ENCODE results near the gene PPL.

The PPL gene

DNA sequence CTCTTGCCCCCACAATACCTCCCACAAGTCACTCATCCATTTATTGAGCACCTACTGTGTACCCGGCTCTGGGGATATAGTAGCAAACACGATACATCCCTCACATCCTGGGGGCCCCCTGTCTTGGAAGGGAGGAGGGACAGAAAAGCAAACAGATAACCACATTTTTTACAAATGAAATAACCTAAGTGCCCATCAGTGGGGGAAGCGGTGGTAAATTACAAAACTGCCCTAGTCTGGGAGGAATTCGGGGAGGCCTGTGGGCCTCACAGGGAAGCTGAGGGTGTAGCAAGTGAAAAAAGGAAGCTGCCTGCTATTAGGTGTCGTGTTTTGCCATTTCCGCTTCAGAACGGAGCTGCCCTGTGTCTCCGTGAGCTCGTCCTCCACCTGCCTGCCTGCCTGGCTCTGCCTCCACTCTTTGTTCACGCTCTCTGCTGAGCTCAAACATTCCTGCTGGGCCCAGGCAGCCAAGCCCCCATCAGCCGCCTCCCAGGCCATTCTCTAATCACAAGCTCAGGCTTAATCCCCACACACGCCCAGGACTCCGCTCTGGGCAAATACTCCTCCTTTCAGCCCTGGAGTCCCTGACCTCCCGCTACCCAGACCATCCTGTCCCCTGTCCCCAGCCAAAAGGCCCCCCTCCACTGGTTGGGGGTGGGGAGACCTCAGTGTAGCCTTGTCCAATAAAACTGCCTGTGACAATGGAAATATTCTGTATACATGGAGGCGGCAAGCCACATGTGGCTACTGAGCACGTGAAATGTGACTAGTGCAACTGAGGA, 11.0 kb upstream of the PPL start:
- no peak overlapping the region for H3K4me3 Mint-ChIP-seq
- peaks cover 8% of the 10 kb centered on the region for H3K27me3 Mint-ChIP-seq
- no peaks in the 10 kb centered on the region for H3K9me3 Mint-ChIP-seq
- peaks cover 9% of the 10 kb centered on the region for H3K4me1 Mint-ChIP-seq (ENCODE audit: low read depth)
- no peaks in the 10 kb centered on the region for H3K36me3 Mint-ChIP-seq (ENCODE audit: low read depth)
- H3K27ac Mint-ChIP-seq: no peak overlapping the region

DNA sequence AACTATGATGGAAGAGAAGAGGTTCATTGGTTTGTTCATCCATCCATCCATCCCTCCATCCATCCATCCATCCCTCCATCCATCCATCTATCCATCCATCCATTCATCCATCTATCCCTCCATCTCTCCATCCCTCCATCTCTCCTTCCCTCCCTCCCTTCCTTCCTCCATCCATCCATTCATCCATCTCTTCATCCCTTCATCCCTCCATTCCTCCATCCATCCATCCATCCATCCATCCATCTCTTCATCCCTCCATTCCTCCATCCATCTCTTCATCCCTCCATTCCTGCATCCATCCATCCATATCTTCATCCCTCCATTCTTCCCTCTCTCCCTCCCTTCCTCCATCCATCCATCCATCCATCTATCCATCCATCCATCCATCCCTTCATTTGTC, 10.0 kb upstream of the PPL start:
- peaks cover 8% of the 10 kb centered on the region for H3K27me3 Mint-ChIP-seq
- no peaks in the 10 kb centered on the region for H3K9me3 Mint-ChIP-seq
- H3K36me3 Mint-ChIP-seq (ENCODE audit: low read depth): no peaks in the 10 kb centered on the region
- no peak overlapping the region for H3K4me3 Mint-ChIP-seq
- peaks cover 9% of the 10 kb centered on the region for H3K4me1 Mint-ChIP-seq (ENCODE audit: low read depth)
- peak overlapping the region; percentile 2 for H3K27ac Mint-ChIP-seq

DNA sequence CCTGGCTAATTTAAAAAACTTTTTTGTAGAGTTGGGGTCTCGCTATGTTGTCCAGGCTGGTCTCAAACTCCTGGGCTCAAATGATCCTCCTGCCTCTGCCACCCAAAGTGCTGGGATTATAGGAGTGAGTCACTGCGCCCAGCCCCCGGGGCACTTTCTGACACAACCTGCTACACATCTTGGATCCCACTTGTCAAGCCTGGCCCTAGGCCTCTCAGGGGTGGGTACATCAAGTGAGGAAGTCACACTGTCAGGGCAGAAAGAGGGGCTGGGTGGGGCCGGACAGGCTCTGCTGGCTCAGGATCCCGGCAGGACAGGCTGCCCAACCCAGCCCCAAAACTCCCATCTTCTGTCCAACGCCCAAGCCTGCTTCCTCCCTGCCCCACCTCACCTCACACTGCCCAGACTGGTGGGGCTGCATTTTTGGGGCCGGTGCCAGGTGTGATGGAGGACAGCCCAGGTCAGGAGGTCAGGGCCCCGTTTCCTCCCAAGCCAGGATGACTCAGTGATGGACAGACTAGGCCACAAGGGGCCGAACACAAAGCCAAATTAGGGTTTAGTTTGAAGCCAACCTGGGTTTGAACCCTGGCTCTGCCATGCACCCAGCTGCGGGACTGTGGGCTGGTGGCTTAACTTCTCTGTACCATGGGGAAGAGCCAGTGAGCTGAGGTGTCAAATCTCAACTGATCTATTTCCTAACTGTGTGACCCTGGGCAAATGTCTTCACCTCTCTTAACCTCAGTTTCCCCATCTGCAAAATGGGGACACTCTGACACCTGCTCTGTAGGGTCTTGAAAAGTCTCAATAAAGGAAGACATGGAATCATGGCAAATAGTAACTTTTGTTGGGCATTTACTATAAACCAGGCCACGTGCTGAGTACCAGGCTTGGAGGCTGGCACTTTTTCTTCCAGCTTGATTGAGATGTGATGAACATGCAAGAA, 8.9 kb upstream of the PPL start:
- H3K9me3 Mint-ChIP-seq: no peaks in the 10 kb centered on the region
- peaks cover 9% of the 10 kb centered on the region for H3K4me1 Mint-ChIP-seq (ENCODE audit: low read depth)
- H3K27me3 Mint-ChIP-seq: peaks cover 13% of the 10 kb centered on the region
- no peaks in the 10 kb centered on the region for H3K36me3 Mint-ChIP-seq (ENCODE audit: low read depth)
- no peak overlapping the region for H3K27ac Mint-ChIP-seq
- no peak overlapping the region for H3K4me3 Mint-ChIP-seq

DNA sequence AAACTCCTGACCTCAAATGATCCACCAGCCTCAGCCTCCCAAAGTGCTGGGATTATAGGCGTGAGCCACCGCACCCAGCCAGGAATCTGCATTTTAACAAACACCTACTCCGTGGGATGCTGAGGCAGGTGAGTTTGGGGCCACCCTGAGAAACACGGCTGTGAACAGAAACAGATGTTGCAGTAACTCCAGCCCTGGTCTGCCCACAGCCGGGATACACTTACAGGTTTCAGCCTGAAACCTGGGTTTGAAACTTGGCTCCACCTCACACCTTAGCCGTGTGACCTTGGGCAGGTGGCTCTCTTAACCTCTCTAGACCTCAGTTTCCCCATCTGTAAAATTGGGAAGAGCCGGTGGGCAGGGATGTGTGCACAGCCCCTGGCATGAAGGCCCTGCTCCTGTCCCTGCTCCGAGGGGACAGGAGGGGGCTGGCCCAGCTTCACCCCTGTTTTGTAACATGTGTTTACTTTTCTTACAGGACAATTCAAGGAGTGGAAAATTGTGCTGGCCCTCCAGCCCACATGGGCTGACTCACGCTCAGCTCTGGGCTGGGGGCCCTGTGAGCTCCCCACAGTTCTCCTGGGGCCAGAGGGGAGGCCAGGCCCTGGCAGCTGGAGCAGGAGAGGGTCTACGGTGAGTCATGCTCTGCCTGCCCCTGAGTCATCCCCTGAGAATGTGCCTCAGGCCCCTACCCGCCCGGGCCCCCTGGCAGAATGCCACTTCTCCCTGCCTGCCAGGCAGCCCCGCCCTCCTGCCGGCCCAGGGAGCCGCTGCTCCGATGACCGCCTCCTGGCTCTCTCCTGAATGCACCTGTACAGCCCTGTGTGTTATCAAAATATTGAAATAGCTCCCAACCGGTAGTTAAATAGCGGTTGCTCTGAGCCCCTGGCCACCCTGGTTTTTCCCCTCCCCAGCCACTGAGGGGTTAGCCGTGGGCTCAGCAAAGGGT, 7.7 kb upstream of the PPL start:
- H3K4me1 Mint-ChIP-seq (ENCODE audit: low read depth): peaks cover 9% of the 10 kb centered on the region
- H3K27ac Mint-ChIP-seq: peak overlapping the region; percentile 21
- H3K4me3 Mint-ChIP-seq: no peak overlapping the region
- H3K27me3 Mint-ChIP-seq: peaks cover 13% of the 10 kb centered on the region
- H3K9me3 Mint-ChIP-seq: no peaks in the 10 kb centered on the region
- H3K36me3 Mint-ChIP-seq (ENCODE audit: low read depth): no peaks in the 10 kb centered on the region

DNA sequence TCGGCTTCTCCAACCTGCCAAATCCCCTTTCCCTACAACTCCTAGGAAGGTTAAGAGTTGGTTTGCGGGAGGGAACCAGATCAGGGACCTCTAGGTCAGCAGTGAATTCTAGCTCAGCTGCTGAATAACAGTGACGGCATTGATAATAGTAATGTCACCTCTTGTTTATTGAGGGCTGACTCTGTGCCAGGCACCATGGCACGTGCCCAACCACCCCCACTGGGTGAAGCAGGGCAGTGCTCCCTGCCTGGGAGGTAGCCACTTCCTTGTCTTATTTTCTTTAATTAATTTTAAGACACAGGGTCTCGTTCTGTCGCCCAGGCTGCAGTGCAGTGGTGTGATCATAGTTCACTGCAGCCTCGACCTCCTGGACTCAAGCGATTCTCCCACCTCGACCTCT, 5.5 kb upstream of the PPL start:
- no peak overlapping the region for H3K4me3 Mint-ChIP-seq
- H3K4me1 Mint-ChIP-seq (ENCODE audit: low read depth): peaks cover 9% of the 10 kb centered on the region
- H3K27me3 Mint-ChIP-seq: peaks cover 26% of the 10 kb centered on the region
- H3K9me3 Mint-ChIP-seq: no peaks in the 10 kb centered on the region
- H3K36me3 Mint-ChIP-seq (ENCODE audit: low read depth): no peaks in the 10 kb centered on the region
- no peak overlapping the region for H3K27ac Mint-ChIP-seq

DNA sequence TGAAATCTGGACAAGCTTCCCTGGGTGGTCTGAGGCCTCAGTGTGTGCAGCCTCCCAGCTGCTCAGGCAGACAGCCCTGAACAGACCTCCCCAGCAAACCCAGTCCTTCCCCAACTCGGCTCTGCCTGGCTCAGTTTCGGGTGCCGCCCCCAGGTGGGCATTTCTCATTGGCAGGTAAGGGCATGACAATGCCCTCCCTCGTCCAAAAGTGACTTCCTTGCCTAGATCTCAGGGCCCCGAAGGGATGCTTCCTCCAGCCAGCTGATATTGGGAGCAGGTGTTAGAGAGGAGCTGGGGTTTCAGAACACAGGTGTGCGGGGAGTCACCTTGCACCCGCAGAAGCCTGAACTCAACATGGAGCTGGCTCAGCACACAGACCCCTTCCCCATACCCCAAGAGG, 3.8 kb upstream of the PPL start:
- H3K27ac Mint-ChIP-seq: no peak overlapping the region
- H3K27me3 Mint-ChIP-seq: peaks cover 24% of the 10 kb centered on the region
- H3K9me3 Mint-ChIP-seq: no peaks in the 10 kb centered on the region
- H3K4me3 Mint-ChIP-seq: no peak overlapping the region
- H3K4me1 Mint-ChIP-seq (ENCODE audit: low read depth): peaks cover 9% of the 10 kb centered on the region
- H3K36me3 Mint-ChIP-seq (ENCODE audit: low read depth): no peaks in the 10 kb centered on the region

DNA sequence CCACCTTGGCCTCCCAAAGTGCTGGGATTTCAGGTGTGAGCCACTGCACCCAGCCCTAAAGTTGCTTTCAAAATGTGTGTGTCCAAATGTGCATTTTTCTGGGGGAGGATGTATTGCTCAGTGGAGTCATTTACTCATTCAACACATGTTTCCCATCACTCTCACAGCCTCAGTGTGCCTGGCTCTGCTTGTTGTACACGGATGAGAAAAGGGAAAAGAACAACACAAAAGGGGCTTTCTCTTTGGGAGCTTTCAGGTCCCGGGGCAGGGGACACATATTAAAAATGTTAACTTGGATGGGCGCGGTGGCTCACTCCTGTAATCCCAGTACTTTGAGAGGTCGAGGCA, 1.7 kb upstream of the PPL start:
- Mint-ChIP-seq H3K36me3 (ENCODE audit: low read depth) (no peaks in the 10 kb centered on the region), H3K4me1 (ENCODE audit: low read depth) (no peaks in the 10 kb centered on the region), H3K4me3 (no peak overlapping the region), H3K27me3 (peaks cover 31% of the 10 kb centered on the region), H3K9me3 (no peaks in the 10 kb centered on the region), H3K27ac (no peak overlapping the region)

DNA sequence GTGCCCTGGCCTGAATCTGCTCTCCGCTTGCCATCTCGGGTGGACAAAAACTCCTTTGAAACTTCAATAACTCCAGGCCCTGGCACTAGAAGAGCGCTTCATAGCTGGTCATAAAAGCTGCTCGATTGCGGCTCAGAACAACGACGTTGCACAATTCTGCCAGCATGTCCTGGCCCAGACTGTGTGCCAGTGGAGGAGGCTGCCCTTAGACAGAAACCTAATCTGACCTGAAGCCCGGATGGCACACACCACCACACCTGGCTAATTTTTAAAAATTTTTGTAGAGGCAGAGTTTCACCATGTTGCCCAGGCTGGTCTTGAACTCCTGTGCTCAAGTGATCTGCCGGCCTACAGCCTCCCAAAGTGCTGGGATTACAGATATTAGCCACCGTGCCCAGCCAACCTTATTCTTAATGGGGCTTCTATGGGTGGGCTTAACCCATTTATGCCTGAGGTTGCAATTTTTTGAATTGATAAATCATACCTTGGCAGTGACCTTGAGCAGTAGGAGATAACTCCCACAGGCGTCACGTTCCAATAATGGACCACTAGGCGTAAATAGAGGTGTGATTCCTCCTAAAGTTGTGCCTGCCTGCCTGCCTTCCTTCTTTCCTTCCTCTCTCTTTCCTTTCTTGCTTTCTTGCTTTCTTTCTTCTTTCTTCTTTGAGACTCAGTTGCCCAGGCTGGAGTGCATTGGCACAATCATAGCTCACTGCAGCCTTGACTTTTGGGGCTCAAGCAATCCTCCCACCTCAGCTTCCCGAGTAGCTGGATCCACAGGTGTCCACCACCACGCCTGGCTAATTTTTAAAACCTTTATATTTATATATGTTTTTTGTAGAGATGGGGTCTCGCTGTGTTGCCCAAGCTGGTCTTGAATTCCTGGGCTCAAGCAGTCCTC, 1.1 kb upstream of the PPL start:
- peaks cover 31% of the 10 kb centered on the region for H3K27me3 Mint-ChIP-seq
- no peaks in the 10 kb centered on the region for H3K9me3 Mint-ChIP-seq
- H3K4me1 Mint-ChIP-seq (ENCODE audit: low read depth): no peaks in the 10 kb centered on the region
- H3K36me3 Mint-ChIP-seq (ENCODE audit: low read depth): no peaks in the 10 kb centered on the region
- no peak overlapping the region for H3K27ac Mint-ChIP-seq
- H3K4me3 Mint-ChIP-seq: peak overlapping the region; percentile 38

DNA sequence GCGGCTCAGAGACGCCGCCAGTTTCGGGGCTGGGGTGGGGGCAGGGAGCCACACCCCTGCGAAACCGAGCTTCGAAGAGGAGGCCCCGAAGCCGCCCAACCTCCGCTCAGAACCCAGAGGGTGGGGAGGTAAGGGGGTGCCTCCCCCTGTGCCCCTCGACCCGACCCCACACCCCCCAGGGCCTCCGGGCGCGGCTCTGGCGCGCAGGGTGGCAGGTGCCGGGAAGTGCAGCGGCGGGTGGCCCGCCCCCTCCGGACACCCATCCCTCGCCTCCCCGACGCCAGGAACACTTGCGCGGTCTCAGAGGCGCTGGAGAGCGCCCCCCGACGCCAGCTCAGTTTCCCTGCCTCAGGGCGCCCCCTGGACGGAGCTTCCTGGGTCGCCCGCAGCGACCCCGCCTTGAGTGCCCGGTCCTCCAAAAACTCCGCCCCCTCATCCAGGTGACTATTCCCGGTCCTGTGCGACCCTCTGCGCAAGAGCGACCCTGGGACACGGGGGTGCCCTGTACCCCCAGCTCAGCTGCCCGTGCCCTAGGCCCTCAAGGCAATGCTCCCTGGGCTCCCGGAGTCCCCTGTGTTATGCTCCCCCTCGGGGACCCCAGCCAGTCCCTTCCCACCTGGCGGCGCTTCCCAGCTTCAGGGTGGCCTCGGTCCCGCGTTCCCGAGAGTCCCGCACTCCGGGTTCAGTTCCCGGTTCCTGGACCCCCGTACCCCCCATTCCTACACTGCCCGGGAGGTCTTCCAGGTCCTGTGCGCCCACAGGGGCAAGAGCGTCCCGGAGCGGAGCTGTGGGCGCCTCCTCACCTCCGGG, 562 bp downstream of the PPL start:
- Mint-ChIP-seq H3K9me3 (no peaks in the 10 kb centered on the region), H3K27ac (no peak overlapping the region), H3K27me3 (peaks cover 30% of the 10 kb centered on the region), H3K4me1 (ENCODE audit: low read depth) (no peaks in the 10 kb centered on the region), H3K4me3 (peak overlapping the region; percentile 41), H3K36me3 (ENCODE audit: low read depth) (no peaks in the 10 kb centered on the region)

DNA sequence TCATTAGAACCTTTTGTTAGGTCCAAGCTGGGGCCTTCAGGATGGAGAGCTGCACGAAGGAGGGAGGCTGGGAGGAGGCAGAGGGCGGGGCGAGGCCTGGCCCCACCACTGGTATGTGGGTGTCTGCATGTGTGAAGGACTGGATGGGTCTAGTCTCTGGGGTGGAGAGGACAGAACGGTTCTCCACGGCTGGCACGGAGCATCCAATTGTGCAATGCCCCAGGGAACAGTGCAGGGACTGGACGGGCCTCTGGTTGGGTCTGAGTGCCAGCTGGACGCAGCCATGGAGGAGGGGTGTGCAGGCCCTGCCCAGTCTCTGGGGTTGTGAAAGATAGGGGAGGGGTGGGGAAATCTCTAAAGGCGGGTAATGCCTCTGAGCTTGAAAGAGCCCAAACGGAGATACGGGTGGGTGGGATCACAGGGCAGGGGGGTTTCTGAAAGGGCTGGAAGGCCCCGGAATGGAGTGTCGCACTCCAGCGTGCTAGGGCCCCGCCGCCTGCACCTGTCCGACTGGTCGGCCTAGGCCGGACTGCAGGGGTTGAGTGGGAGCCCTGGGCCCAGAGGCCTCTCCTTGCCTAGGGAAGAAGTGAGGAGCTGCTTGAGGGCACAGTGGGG, 1.6 kb downstream of the PPL start:
- no peak overlapping the region for H3K4me3 Mint-ChIP-seq
- H3K36me3 Mint-ChIP-seq (ENCODE audit: low read depth): no peaks in the 10 kb centered on the region
- no peaks in the 10 kb centered on the region for H3K4me1 Mint-ChIP-seq (ENCODE audit: low read depth)
- peaks cover 26% of the 10 kb centered on the region for H3K27me3 Mint-ChIP-seq
- no peak overlapping the region for H3K27ac Mint-ChIP-seq
- no peaks in the 10 kb centered on the region for H3K9me3 Mint-ChIP-seq

DNA sequence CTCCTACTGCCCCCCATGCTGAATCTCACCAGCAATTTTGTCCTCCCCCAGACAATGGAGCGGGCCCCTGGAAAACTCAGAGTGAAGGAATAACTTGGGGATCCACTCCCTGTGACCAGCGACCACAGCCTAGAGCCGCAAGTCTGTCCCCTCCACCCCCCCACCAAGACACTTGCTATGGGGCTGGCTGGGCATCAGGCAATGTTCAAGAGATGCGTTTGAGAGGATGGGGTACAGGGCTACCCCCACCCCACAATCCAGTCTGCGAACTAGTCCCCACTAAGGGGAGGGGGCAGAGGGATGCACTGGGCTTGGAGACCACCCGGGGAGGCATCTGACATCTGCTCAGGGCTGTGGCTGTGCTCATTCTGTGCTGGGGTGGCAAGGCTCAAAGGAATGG, 2.4 kb downstream of the PPL start:
- Mint-ChIP-seq H3K4me1 (ENCODE audit: low read depth) (no peaks in the 10 kb centered on the region), H3K27ac (no peak overlapping the region), H3K36me3 (ENCODE audit: low read depth) (no peaks in the 10 kb centered on the region), H3K9me3 (no peaks in the 10 kb centered on the region), H3K4me3 (no peak overlapping the region), H3K27me3 (peaks cover 26% of the 10 kb centered on the region)

DNA sequence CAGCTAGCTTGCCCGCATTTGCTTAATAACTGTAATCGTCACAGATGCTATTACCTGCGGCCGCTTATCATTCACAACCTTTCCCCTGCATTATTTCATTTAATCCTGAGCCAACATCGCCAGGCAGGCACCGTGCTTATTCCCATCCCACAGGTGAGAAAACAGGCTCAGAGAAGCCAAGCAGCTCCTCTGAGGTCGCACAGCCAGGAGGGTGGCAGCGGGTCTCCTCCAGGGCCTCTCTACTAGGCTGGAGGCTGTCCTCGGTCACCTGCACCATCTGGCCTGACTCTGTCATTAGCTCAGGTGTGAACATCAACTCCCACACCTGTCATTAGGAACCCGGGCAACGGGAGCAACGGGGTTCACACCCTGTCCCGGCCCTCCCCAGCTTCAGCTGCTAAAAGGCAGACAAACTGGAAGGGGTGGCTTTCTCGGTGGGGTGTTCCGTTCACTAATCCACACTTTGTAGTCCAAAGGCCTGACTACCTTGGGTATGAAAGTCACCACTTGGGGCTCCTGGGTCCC, 3.0 kb downstream of the PPL start:
- Mint-ChIP-seq H3K36me3 (ENCODE audit: low read depth) (no peaks in the 10 kb centered on the region), H3K4me3 (no peak overlapping the region), H3K4me1 (ENCODE audit: low read depth) (no peaks in the 10 kb centered on the region), H3K27ac (no peak overlapping the region), H3K27me3 (peaks cover 26% of the 10 kb centered on the region), H3K9me3 (no peaks in the 10 kb centered on the region)

DNA sequence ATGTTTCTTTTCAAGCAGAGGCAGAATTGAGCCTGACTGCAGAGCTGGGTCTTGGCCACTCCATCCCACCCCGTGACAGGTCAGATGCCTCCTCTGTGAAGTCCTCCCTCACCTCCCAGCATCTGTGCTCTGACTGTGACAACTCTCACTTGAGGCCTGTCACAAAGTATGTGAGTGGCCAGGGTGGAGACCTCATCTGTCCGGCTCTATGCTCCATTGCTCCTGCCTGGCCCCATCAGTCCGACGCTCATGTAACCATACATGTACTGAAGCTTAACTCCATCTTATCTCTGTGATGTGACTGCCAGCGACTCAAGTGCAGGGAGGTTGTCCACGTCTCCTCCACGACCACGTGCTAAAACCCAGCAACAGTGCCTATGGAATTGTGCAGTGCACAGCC, 3.5 kb downstream of the PPL start:
- H3K9me3 Mint-ChIP-seq: no peaks in the 10 kb centered on the region
- H3K4me3 Mint-ChIP-seq: no peak overlapping the region
- H3K27me3 Mint-ChIP-seq: peaks cover 22% of the 10 kb centered on the region
- H3K36me3 Mint-ChIP-seq (ENCODE audit: low read depth): no peaks in the 10 kb centered on the region
- no peak overlapping the region for H3K27ac Mint-ChIP-seq
- no peaks in the 10 kb centered on the region for H3K4me1 Mint-ChIP-seq (ENCODE audit: low read depth)

All from stimulated activated naive CD8-positive, alpha-beta T cell treated with anti-CD3 and anti-CD28 coated beads, Interleukin-15, Interleukin-2, amounts not matched to agents 100 ng/mL and 50 ng/mL, for 24 hours (primary cell).